Peyer's patch (tissue), 4 donors: ENCODE measurements around the gene C16orf89.

Experiments
- POLR2A ChIP-seq, 2 donors: fragments of 450-650 bp; IDR thresholded peaks; one replicate each; pipeline ENCODE4 v1.5.1; 2017; ENCODE audit warnings: antibody characterized with exemption in 2 of 2, mild to moderate bottlenecking in 2 of 2, moderate library complexity in 2 of 2
- TF ChIP-seq, protein P1 (sequence below), 6 experiments: fragments of 450-650 bp in 4 of 6; fragments of 200-600 bp in 2 of 6; sonication (generic) in 1 of 6; IDR thresholded peaks; one replicate each; pipeline ENCODE4 v1.5.1; 2017 to 2019; ENCODE audit warnings: antibody characterized with exemption in 6 of 6, mild to moderate bottlenecking in 3 of 6, moderate library complexity in 1 of 6

DNA sequence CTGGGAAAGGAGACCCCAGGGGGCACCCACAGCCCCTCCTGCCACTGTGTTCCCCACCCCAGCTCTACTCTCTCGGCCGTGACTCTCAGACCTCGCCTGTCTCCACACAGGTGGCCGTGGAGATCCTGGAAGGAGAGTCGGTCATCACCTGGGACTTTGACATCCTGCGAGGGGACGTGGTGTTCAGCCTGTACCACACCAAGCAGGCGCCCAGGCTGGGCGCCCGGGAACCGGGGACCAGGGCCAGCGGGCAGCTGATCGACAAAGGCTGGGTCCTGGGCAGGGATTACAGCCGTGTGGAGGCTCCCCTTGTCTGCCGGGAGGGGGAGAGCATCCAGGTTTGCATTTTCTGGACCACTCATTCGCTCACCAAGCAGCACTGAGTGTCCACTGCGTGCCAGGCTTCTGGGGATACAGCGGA is 57.4 kb downstream of the C16orf89 start:
- TF ChIP-seq, protein P1, sequence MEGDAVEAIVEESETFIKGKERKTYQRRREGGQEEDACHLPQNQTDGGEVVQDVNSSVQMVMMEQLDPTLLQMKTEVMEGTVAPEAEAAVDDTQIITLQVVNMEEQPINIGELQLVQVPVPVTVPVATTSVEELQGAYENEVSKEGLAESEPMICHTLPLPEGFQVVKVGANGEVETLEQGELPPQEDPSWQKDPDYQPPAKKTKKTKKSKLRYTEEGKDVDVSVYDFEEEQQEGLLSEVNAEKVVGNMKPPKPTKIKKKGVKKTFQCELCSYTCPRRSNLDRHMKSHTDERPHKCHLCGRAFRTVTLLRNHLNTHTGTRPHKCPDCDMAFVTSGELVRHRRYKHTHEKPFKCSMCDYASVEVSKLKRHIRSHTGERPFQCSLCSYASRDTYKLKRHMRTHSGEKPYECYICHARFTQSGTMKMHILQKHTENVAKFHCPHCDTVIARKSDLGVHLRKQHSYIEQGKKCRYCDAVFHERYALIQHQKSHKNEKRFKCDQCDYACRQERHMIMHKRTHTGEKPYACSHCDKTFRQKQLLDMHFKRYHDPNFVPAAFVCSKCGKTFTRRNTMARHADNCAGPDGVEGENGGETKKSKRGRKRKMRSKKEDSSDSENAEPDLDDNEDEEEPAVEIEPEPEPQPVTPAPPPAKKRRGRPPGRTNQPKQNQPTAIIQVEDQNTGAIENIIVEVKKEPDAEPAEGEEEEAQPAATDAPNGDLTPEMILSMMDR (IDR thresholded peaks at IDR 0.05) = no peak
- TF ChIP-seq POLR2A (IDR thresholded peaks at IDR 0.05) = no peak
